GM12878 (cell line): Measurements from ENCODE around the gene NISCH. TPM values are rescaled to one million over a fixed set of nuclear protein-coding genes. Genes with fewer than 3 reads are reported as not detected.

Source experiments
- ZNF687 ChIP-seq: fragments of 450-650 bp; IDR thresholded peaks from 2 replicates; pipeline ENCODE4 v1.6.1; 2017; ENCODE audit warnings: mild to moderate bottlenecking, moderate library complexity
- polyA plus RNA-seq, 11 experiments: library from polyadenylated mRNA; depleted of rRNA in 4 of 11; unstranded in 6 of 11; stranded (reverse) in 5 of 11; fragments of >200 nt; fragmentation: Nextera tagmentation in 4 of 11; fragmentation: Illumina TruSeq in 1 of 11; extraction: Ambion mirVana in 4 of 11; extraction: Trizol in 1 of 11; gene quantifications; 1 replicate in 1 of 11; 2 replicates in 10 of 11; pipeline versions ENCODE4 v1.2.1 to v1.2.3, GENCODE V29; 2011 to 2016; ENCODE audit warnings: inconsistent platforms in 2 of 11, missing spikeins in 2 of 11, low read depth in 1 of 11
- total RNA-seq, 4 experiments: library from RNA; depleted of rRNA in 3 of 4; stranded (reverse); fragments of >200 nt in 3 of 4; fragmentation: Illumina TruSeq in 1 of 4; extraction: Trizol in 1 of 4; gene quantifications; 2 replicates each; pipeline versions ENCODE4 v1.2.1 to v1.2.3, GENCODE V29; 2013 to 2021
- TF ChIP-seq, protein P1 (sequence below): fragments of 450-650 bp; IDR thresholded peaks from 2 replicates; pipeline ENCODE4 v1.6.1; 2017; ENCODE audit warnings: mild to moderate bottlenecking
- TF ChIP-seq, protein P2 (sequence below): fragments of 450-650 bp; formaldehyde crosslinking; IDR thresholded peaks from 2 replicates; pipeline ENCODE4 v1.4.0; 2020; ENCODE audit warnings: mild to moderate bottlenecking, moderate library complexity

NISCH gene
- total and polyA plus RNA-seq, 10 of the 15 experiments (the other 5 are each of a cell fraction or from before 2014, with no cell fraction given) = 0.76 to 52.5 (median 24.6) TPM

- TF ChIP-seq, protein P1, sequence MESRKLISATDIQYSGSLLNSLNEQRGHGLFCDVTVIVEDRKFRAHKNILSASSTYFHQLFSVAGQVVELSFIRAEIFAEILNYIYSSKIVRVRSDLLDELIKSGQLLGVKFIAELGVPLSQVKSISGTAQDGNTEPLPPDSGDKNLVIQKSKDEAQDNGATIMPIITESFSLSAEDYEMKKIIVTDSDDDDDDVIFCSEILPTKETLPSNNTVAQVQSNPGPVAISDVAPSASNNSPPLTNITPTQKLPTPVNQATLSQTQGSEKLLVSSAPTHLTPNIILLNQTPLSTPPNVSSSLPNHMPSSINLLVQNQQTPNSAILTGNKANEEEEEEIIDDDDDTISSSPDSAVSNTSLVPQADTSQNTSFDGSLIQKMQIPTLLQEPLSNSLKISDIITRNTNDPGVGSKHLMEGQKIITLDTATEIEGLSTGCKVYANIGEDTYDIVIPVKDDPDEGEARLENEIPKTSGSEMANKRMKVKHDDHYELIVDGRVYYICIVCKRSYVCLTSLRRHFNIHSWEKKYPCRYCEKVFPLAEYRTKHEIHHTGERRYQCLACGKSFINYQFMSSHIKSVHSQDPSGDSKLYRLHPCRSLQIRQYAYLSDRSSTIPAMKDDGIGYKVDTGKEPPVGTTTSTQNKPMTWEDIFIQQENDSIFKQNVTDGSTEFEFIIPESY = no peak
- no peak for TF ChIP-seq ZNF687
- TF ChIP-seq, protein P2, sequence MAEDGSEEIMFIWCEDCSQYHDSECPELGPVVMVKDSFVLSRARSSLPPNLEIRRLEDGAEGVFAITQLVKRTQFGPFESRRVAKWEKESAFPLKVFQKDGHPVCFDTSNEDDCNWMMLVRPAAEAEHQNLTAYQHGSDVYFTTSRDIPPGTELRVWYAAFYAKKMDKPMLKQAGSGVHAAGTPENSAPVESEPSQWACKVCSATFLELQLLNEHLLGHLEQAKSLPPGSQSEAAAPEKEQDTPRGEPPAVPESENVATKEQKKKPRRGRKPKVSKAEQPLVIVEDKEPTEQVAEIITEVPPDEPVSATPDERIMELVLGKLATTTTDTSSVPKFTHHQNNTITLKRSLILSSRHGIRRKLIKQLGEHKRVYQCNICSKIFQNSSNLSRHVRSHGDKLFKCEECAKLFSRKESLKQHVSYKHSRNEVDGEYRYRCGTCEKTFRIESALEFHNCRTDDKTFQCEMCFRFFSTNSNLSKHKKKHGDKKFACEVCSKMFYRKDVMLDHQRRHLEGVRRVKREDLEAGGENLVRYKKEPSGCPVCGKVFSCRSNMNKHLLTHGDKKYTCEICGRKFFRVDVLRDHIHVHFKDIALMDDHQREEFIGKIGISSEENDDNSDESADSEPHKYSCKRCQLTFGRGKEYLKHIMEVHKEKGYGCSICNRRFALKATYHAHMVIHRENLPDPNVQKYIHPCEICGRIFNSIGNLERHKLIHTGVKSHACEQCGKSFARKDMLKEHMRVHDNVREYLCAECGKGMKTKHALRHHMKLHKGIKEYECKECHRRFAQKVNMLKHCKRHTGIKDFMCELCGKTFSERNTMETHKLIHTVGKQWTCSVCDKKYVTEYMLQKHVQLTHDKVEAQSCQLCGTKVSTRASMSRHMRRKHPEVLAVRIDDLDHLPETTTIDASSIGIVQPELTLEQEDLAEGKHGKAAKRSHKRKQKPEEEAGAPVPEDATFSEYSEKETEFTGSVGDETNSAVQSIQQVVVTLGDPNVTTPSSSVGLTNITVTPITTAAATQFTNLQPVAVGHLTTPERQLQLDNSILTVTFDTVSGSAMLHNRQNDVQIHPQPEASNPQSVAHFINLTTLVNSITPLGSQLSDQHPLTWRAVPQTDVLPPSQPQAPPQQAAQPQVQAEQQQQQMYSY (CRISPR knock-in tag) = no peak
Observed at GRCh38 chr3:52477796-52478095, 22.3 kb downstream of the NISCH start (continued).
